OCI-LY3 (cell line): ENCODE data around the gene IQCM.

Source experiments
- H2AFZ ChIP-seq: fragments of 200-600, 300-600 bp; shearing (Covaris generic); 2 replicates; pipeline ENCODE4 v1.6.0; 2014; ENCODE audit warnings: antibody characterized with exemption, low read depth, low read length
- H3K27ac ChIP-seq: fragments of 200-600, 300-600 bp; sonication (generic); 2 replicates; pipeline ENCODE4 v1.5.1; 2014; ENCODE audit warnings: mild to moderate bottlenecking, low read length, moderate library complexity, mixed read lengths
- H3K27me3 ChIP-seq: fragments of 200-600, 300-600 bp; sonication (generic); 2 replicates; pipeline ENCODE4 v1.6.1; 2014; ENCODE audit warnings: low read depth, low read length, mixed read lengths
- H3K36me3 ChIP-seq: fragments of 200-600, 300-600 bp; sonication (generic); replicated peaks from 2 replicates; pipeline ENCODE3; 2014; ENCODE audit warnings: low read depth, low read length, mixed read lengths
- H3K4me1 ChIP-seq: fragments of 300-600, 200-600 bp; sonication (generic); 2 replicates; pipeline ENCODE4 v1.6.1; 2014; ENCODE audit warnings: low read length, mixed read lengths
- H3K4me2 ChIP-seq: fragments of 200-600, 300-600 bp; sonication (generic); 2 replicates; pipeline ENCODE4 v1.6.1; 2014; ENCODE audit warnings: low read length, mixed read lengths
- H3K4me3 ChIP-seq: fragments of 300-600, 200-600 bp; sonication (generic); 2 replicates; pipeline ENCODE4 v1.5.1; 2014; ENCODE audit warnings: antibody characterized with exemption, mild to moderate bottlenecking, low read length, moderate library complexity
- H3K79me2 ChIP-seq: fragments of 300-600, 200-600 bp; shearing (Covaris generic); 2 replicates; pipeline ENCODE4 v1.6.1; 2014; ENCODE audit warnings: mild to moderate bottlenecking, low read length, mixed read lengths
- H3K9ac ChIP-seq: fragments of 300-600, 200-600 bp; shearing (Covaris generic); 2 replicates; pipeline ENCODE4 v1.6.0; 2014; ENCODE audit warnings: mild to moderate bottlenecking, low read length, moderate library complexity
- H3K9me3 ChIP-seq: fragments of 200-600, 300-600 bp; shearing (Covaris generic); 2 replicates; pipeline ENCODE4 v1.6.1; 2014; ENCODE audit warnings: low read length, mixed read lengths; ENCODE audit not compliant: insufficient read depth
- H4K20me1 ChIP-seq: fragments of 200-600, 300-600 bp; sonication (generic); 2 replicates; pipeline ENCODE4 v1.6.1; 2016; ENCODE audit warnings: low read length, mixed read lengths; ENCODE audit not compliant: insufficient read depth
- CTCF ChIP-seq: fragments of 200-600, 300-600 bp; sonication (generic); IDR thresholded peaks from 2 replicates; pipeline ENCODE4 v1.5.1; 2014; ENCODE audit warnings: antibody characterized with exemption, low read length, low read depth
- EZH2phosphoT487 ChIP-seq: fragments of 200-600 bp; shearing (Covaris generic); IDR thresholded peaks from 2 replicates; pipeline ENCODE4 v1.6.1; 2018; ENCODE audit warnings: antibody characterized with exemption, mixed run types, low read depth

IQCM gene

GRCh38 chr4:149699642-149700041 is 116.0 kb downstream of the IQCM start:
- Histone ChIP-seq H4K20me1 (no peaks in the 10 kb centered on the region), H3K27ac (no peak overlapping the region), H3K4me3 (no peak overlapping the region), H2AFZ (no peak overlapping the region), H3K4me2 (no peak overlapping the region), H3K4me1 (no peaks in the 10 kb centered on the region), H3K36me3 (no peaks in the 10 kb centered on the region), H3K27me3 (no peaks in the 10 kb centered on the region), H3K79me2 (no peaks in the 10 kb centered on the region), H3K9me3 (no peaks in the 10 kb centered on the region), H3K9ac (no peak overlapping the region)
- TF ChIP-seq EZH2phosphoT487 = no peak
- no peak for TF ChIP-seq CTCF

GRCh38 chr4:149690726-149691125 is 124.9 kb downstream of the IQCM start:
- Histone ChIP-seq H3K27me3 (no peaks in the 10 kb centered on the region), H3K9ac (no peak overlapping the region)
- TF ChIP-seq EZH2phosphoT487 = no peak
- TF ChIP-seq CTCF = peak; percentile 48

GRCh38 chr4:149684516-149684915 is 131.1 kb downstream of the IQCM start:
- no peak overlapping the region for H3K27ac ChIP-seq
- no peaks in the 10 kb centered on the region for H3K79me2 ChIP-seq
- H3K27me3 ChIP-seq = no peaks in the 10 kb centered on the region
- H4K20me1 ChIP-seq = no peaks in the 10 kb centered on the region
- H2AFZ ChIP-seq = no peak overlapping the region
- no peak overlapping the region for H3K4me3 ChIP-seq
- H3K9me3 ChIP-seq = no peaks in the 10 kb centered on the region
- no peaks in the 10 kb centered on the region for H3K36me3 ChIP-seq
- TF ChIP-seq EZH2phosphoT487 = no peak
- no peak for TF ChIP-seq CTCF
- H3K4me1 ChIP-seq = no peaks in the 10 kb centered on the region
- no peak overlapping the region for H3K9ac ChIP-seq
- no peak overlapping the region for H3K4me2 ChIP-seq

More at GRCh38 chr4:149690726-149691125, 124.9 kb downstream of the IQCM start:
- Histone ChIP-seq H3K4me2 (no peak overlapping the region), H4K20me1 (no peaks in the 10 kb centered on the region), H3K4me3 (no peak overlapping the region), H3K9me3 (no peaks in the 10 kb centered on the region), H3K36me3 (no peaks in the 10 kb centered on the region), H2AFZ (no peak overlapping the region), H3K27ac (no peak overlapping the region), H3K79me2 (no peaks in the 10 kb centered on the region), H3K4me1 (no peaks in the 10 kb centered on the region)

- Histone ChIP-seq H3K9ac (no peak overlapping the region), H3K36me3 (no peaks in the 10 kb centered on the region), H2AFZ (peak overlapping the region; percentile 34), H3K4me1 (peaks cover 6% of the 10 kb centered on the region; the same call in 1 of the 2 replicates), H3K79me2 (no peaks in the 10 kb centered on the region), H3K9me3 (peaks cover 10% of the 10 kb centered on the region; the same call in 1 of the 2 replicates), H3K27me3 (no peaks in the 10 kb centered on the region), H3K27ac (no peak overlapping the region), H4K20me1 (no peaks in the 10 kb centered on the region), H3K4me2 (peak overlapping the region; percentile 6), H3K4me3 (no peak overlapping the region)
- TF ChIP-seq CTCF = no peak
- TF ChIP-seq EZH2phosphoT487 = no peak
Observed at GRCh38 chr4:149676076-149676475, 139.6 kb downstream of the IQCM start.
